A673 (cell line): ENCODE results near the gene IFT20. TPM values are rescaled to one million over a fixed set of nuclear protein-coding genes. Genes with fewer than 3 reads are reported as not detected.

Experiments
- BruUV-seq: library from RNA; stranded (reverse); fragments of 400-500 nt; replicated peaks from 2 replicates; lab custom pipeline; 2021; lab: Mats Ljungman, UMichigan
- CTCF ChIA-PET: fragments of 300-600 bp; sonication (Branson Sonifier 250); formaldehyde crosslinking; loops from one replicate; lab custom pipeline; 2022; ENCODE audit warnings: antibody characterized with exemption; lab: Charles Lee
- POLR2A ChIA-PET: fragments of 300-600 bp; sonication (Branson Sonifier 250); formaldehyde crosslinking; loops from one replicate; lab custom pipeline; 2022; ENCODE audit warnings: antibody characterized with exemption; ENCODE audit not compliant: low non-redundant PET; lab: Charles Lee
- DNase-seq: peaks from one replicate; pipeline ENCODE4 v3.0.0-alpha.2; 2015; ENCODE audit warnings: low spot score
- H3K27ac ChIP-seq: fragments of 200-600 bp; sonication (generic); 2 replicates; pipeline ENCODE4 v1.5.1; 2016; ENCODE audit warnings: mixed run types, low read depth, mild to moderate bottlenecking, mixed read lengths, antibody characterized with exemption, low read length; ENCODE audit not compliant: poor library complexity, severe bottlenecking
- H3K27me3 ChIP-seq: fragments of 200-600 bp; sonication (generic); replicated peaks from 2 replicates; pipeline ENCODE4 v1.6.1; 2017; ENCODE audit warnings: mixed run types, low read depth, mild to moderate bottlenecking, mixed read lengths, antibody characterized with exemption, low read length; ENCODE audit not compliant: insufficient read depth, poor library complexity
- H3K36me3 ChIP-seq: fragments of 200-600 bp; sonication (generic); 2 replicates; pipeline ENCODE4 v1.6.1; 2016; ENCODE audit warnings: mixed run types, mild to moderate bottlenecking, mixed read lengths, antibody characterized with exemption, low read length; ENCODE audit not compliant: insufficient read depth, poor library complexity, severe bottlenecking
- H3K4me1 ChIP-seq: fragments of 200-600 bp; sonication (generic); 2 replicates; pipeline ENCODE4 v1.6.1; 2017; ENCODE audit warnings: mixed run types, mild to moderate bottlenecking, mixed read lengths, antibody characterized with exemption, low read length; ENCODE audit not compliant: insufficient read depth, poor library complexity, severe bottlenecking
- H3K4me3 ChIP-seq: fragments of 200-600 bp; sonication (generic); 2 replicates; pipeline ENCODE4 v1.5.1; 2016; ENCODE audit warnings: low read depth, mixed run types, mild to moderate bottlenecking, mixed read lengths, low read length; ENCODE audit not compliant: poor library complexity, severe bottlenecking
- H3K9me3 ChIP-seq: fragments of 200-600 bp; sonication (generic); 2 replicates; pipeline ENCODE4 v1.6.1; 2016; ENCODE audit warnings: mixed run types, low read depth, mild to moderate bottlenecking, mixed read lengths, antibody characterized with exemption, low read length; ENCODE audit not compliant: poor library complexity, severe bottlenecking
- CTCF ChIP-seq: fragments of 300-800, 200-600 bp; sonication (generic); conservative IDR thresholded peaks from 2 replicates; pipeline ENCODE4 v1.5.1; 2017; ENCODE audit warnings: low read depth, mild to moderate bottlenecking, antibody characterized with exemption, low read length, moderate library complexity, mixed read lengths
- EZH2 ChIP-seq: fragments of 200-600 bp; sonication (generic); IDR thresholded peaks from 2 replicates; pipeline ENCODE4 v1.6.1; 2017; ENCODE audit warnings: borderline replicate concordance, low read depth, mild to moderate bottlenecking, mixed read lengths, antibody characterized with exemption, low read length; ENCODE audit not compliant: poor library complexity, severe bottlenecking
- intact Hi-C: fragments of 100-400 bp; cut with micrococcal nuclease; formaldehyde crosslinking; loops from one replicate; pipeline ENCODE4 v1.10.0; 2022; ENCODE audit not compliant: unreplicated experiment
- total RNA-seq: library from RNA; stranded (reverse); gene quantifications from 2 replicates; pipeline ENCODE4 v1.2.3, GENCODE V29; 2021

Gene IFT20
- total RNA-seq, 1 experiment from 2014 or later: 21.5 TPM

- peaks cover 8% of the 10 kb centered on the region for H3K36me3 ChIP-seq
- POLR2A ChIA-PET: no interaction called here
- H3K4me1 ChIP-seq: peaks cover 11% of the 10 kb centered on the region
- TF ChIP-seq EZH2: no peak
- CTCF ChIA-PET: no interaction called here
- peak overlapping the region; percentile 86 for H3K4me3 ChIP-seq
- DNase-seq: no peak
- peak overlapping the region; percentile 48 for H3K27ac ChIP-seq
- intact Hi-C loops: no loop called here
- BruUV-seq: no TSS peak
- no peaks in the 10 kb centered on the region for H3K27me3 ChIP-seq
- no peaks in the 10 kb centered on the region for H3K9me3 ChIP-seq
Observed at GRCh38 chr17:28334171-28334570, 1.1 kb downstream of the IFT20 start.

GRCh38 chr17:28333083-28333746, 2.1 kb downstream of the IFT20 start:
- peaks cover 17% of the 10 kb centered on the region for H3K36me3 ChIP-seq
- H3K4me1 ChIP-seq: peaks cover 11% of the 10 kb centered on the region
- intact Hi-C loops: no loop called here
- H3K9me3 ChIP-seq: no peaks in the 10 kb centered on the region
- ChIA-PET CTCF (no interaction called here), POLR2A (interaction anchor here (0.6 kb wide), 1 partner anchor 43 kb away, joined by 4 read pairs; no protein-coding TSS in a partner anchor)
- H3K4me3 ChIP-seq: no peak overlapping the region
- H3K27ac ChIP-seq: no peak overlapping the region
- TSS peak; percentile 26 for BruUV-seq
- TF ChIP-seq CTCF (no peak), EZH2 (no peak)
- no peaks in the 10 kb centered on the region for H3K27me3 ChIP-seq
- no peak for DNase-seq

- peaks cover 30% of the 10 kb centered on the region for H3K36me3 ChIP-seq
- H3K9me3 ChIP-seq: no peaks in the 10 kb centered on the region
- peaks cover 11% of the 10 kb centered on the region for H3K4me1 ChIP-seq
- intact Hi-C loops: no loop called here
- no TSS peak for BruUV-seq
- POLR2A ChIA-PET: no interaction called here
- CTCF ChIA-PET: no interaction called here
- TF ChIP-seq EZH2 (no peak), CTCF (no peak)
- H3K27me3 ChIP-seq: no peaks in the 10 kb centered on the region
- no peak overlapping the region for H3K27ac ChIP-seq
- no peak overlapping the region for H3K4me3 ChIP-seq
- DNase-seq: no peak
Observed at GRCh38 chr17:28331891-28332420, 3.3 kb downstream of the IFT20 start.
